Panc1 (cell line): Measurements from ENCODE around the gene MMP11. TPM values are rescaled to one million over a fixed set of nuclear protein-coding genes. Genes with fewer than 3 reads are reported as not detected.

Source experiments
- ATAC-seq: fragments of 200-7000 bp; cut with Tn5 transposase; 2 replicates; pipeline ENCODE4 v1.9.1; 2020; ENCODE audit warnings: mild to moderate bottlenecking, moderate library complexity
- BruUV-seq: library from RNA; stranded (reverse); fragments of 400-500 nt; replicated peaks from 2 replicates; lab custom pipeline; 2021; lab: Mats Ljungman, UMichigan
- CTCF ChIA-PET: fragments of 300-600 bp; sonication (Branson Sonifier 250); formaldehyde crosslinking; loops from one replicate; lab custom pipeline; 2022; ENCODE audit warnings: antibody characterized with exemption; lab: Charles Lee
- POLR2A ChIA-PET: fragments of 300-600 bp; sonication (Branson Sonifier 250); formaldehyde crosslinking; loops from one replicate; lab custom pipeline; 2022; ENCODE audit warnings: antibody characterized with exemption; lab: Charles Lee
- DNase-seq: peaks from one replicate; pipeline ENCODE4 v3.0.0-alpha.2; 2010; ENCODE audit warnings: low read depth, low spot score
- H3K27ac ChIP-seq: 2 replicates; pipeline ENCODE4 v1.5.1; 2011; ENCODE audit warnings: mild to moderate bottlenecking, low read length, inconsistent platforms
- H3K27me3 ChIP-seq: fragments of 200-500 bp; sonication (Bioruptor generic); 2 replicates; pipeline ENCODE4 v1.6.0; 2014; ENCODE audit warnings: low read length, inconsistent platforms; ENCODE audit not compliant: control insufficient read depth, insufficient read depth
- H3K36me3 ChIP-seq: fragments of 200-500 bp; sonication (Bioruptor generic); 2 replicates; pipeline ENCODE4 v1.5.1; 2014; ENCODE audit warnings: inconsistent platforms, mild to moderate bottlenecking, low read length, moderate library complexity; ENCODE audit not compliant: control insufficient read depth, insufficient read depth
- H3K4me1 ChIP-seq: 2 replicates; pipeline ENCODE4 v1.5.1; 2011; ENCODE audit warnings: inconsistent platforms, mild to moderate bottlenecking, low read length, moderate library complexity; ENCODE audit not compliant: control insufficient read depth, insufficient read depth
- H3K4me3 ChIP-seq, 2 experiments: 2 replicates each; pipeline ENCODE4 v1.5.1; 2011 to 2012; ENCODE audit warnings: low read depth in 2 of 2, low read length in 2 of 2, mild to moderate bottlenecking in 2 of 2, inconsistent platforms in 1 of 2, moderate library complexity in 1 of 2
- H3K9me3 ChIP-seq: fragments of 200-500 bp; sonication (Bioruptor generic); 2 replicates; pipeline ENCODE4 v1.5.1; 2014; ENCODE audit warnings: low read depth, mild to moderate bottlenecking, inconsistent platforms, low read length, moderate library complexity; ENCODE audit not compliant: control insufficient read depth, insufficient read depth
- POLR2AphosphoS5 ChIP-seq: IDR thresholded peaks from 2 replicates; pipeline ENCODE4 v1.6.1; 2012; ENCODE audit warnings: mild to moderate bottlenecking, low read depth, low read length, moderate library complexity
- REST ChIP-seq, 2 experiments: IDR thresholded peaks; 2 replicates each; pipeline ENCODE4 v1.6.1; 2011 to 2012; ENCODE audit warnings: low read depth in 2 of 2, control low read depth in 1 of 2, low read length in 1 of 2, mild to moderate bottlenecking in 1 of 2, moderate library complexity in 1 of 2; ENCODE audit not compliant: insufficient read depth in 1 of 2
- SIN3A ChIP-seq: IDR thresholded peaks from 2 replicates; pipeline ENCODE4 v1.6.1; 2012; ENCODE audit warnings: low read depth, mild to moderate bottlenecking, low read length, moderate library complexity, borderline replicate concordance; ENCODE audit not compliant: insufficient read depth
- TCF7L2 ChIP-seq: IDR thresholded peaks from 2 replicates; pipeline ENCODE4 v1.6.1; 2011; ENCODE audit warnings: mild to moderate bottlenecking, low read depth, low read length, inconsistent platforms
- in situ Hi-C: cut with HindIII; loops from 2 replicates; pipeline ENCODE4 v1.10.0; 2016; ENCODE audit warnings: low sequenced_read_pairs, low pct_unique_long_range_greater_than_20kb
- intact Hi-C: fragments of 100-400 bp; cut with micrococcal nuclease; formaldehyde crosslinking; loops from one replicate; pipeline ENCODE4 v1.10.0; 2022; ENCODE audit not compliant: unreplicated experiment
- total RNA-seq: library from RNA; stranded (reverse); gene quantifications from one replicate; pipeline ENCODE4 v1.2.1, GENCODE V29; 2021; ENCODE audit not compliant: unreplicated experiment
- TF ChIP-seq, protein P1 (sequence below): fragments of 450-650 bp; IDR thresholded peaks from 2 replicates; pipeline ENCODE4 v1.5.1; 2017; ENCODE audit warnings: mild to moderate bottlenecking

The MMP11 gene
- total RNA-seq, 1 experiment from 2014 or later, result 3.0 TPM

DNA sequence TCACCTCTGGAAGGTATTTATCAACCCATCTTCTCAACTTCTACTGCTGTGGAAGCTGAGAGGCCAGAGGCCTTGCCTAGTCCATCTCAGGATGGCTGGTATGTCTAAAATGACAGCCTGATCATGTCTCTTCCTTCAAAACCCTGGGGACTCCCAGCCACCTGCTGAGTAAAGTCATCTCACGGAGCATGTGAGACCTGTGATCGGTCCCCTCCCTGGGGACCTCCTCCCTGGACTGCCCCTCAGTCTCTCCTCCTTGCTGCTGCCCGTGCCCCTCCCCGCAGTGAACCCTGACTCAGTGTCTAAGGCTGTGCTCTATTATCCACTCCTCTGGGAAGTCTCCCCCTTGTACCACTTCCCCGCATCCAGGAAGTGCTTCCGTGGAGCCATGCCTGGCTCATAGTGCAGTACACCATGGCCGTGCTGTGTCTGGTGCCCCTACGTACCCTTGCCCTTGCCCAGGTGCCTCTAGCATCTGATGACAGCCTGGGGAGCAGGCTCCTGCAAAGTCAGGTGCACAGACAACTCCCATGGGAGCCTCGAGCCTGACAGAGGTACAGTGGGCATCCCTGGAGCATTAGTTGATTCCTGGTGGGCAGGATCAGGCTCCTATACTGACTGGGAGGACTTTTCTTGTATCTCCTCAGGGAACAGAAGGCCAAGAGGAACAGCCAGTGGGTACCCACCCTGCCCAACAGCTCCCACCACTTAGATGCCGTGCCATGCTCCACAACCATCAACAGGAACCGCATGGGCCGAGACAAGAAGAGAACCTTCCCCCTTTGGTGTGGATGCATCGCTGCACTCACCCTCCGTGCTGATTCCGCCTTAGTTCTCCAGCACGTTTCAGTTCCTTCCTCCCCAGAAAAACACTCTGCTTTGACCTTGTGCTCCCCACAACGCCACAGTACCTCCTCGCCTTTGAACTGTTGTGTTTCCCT is 27.9 kb downstream of the MMP11 start:
- Histone ChIP-seq H3K4me1 (no peaks in the 10 kb centered on the region), H3K27me3 (no peaks in the 10 kb centered on the region), H3K27ac (no peak overlapping the region), H3K9me3 (no peaks in the 10 kb centered on the region), H3K36me3 (peaks cover 4% of the 10 kb centered on the region; the same call in 1 of the 2 replicates), H3K4me3 (no peak overlapping the region)
- DNase-seq, result no peak
- no TSS peak for BruUV-seq
- ChIA-PET CTCF (no interaction called here), POLR2A (no interaction called here)
- no peak for TF ChIP-seq POLR2AphosphoS5
- intact Hi-C loops, result no loop called here
- in situ Hi-C loops, result no loop called here
- ATAC-seq, result no peak

GRCh38 chr22:23801238-23801821 is 28.7 kb downstream of the MMP11 start:
- DNase-seq (no peak), ATAC-seq (no peak)
- intact Hi-C loops (no loop called here), in situ Hi-C loops (no loop called here)
- ChIA-PET CTCF (interaction anchor here (0.6 kb wide), 1 partner anchor 60 kb away, joined by 10 read pairs; no protein-coding TSS in a partner anchor), POLR2A (no interaction called here)
- BruUV-seq, result no TSS peak
- no peak overlapping the region for H3K27ac ChIP-seq
- TF ChIP-seq TCF7L2 (no peak), POLR2AphosphoS5 (no peak), REST (IDR thresholded peaks at IDR 0.05; ENCODE audit: insufficient read depth in 1 of 2, low read depth in 2 of 2, low read length in 1 of 2) (no peak), SIN3A (no peak)
- TF ChIP-seq, protein P1, sequence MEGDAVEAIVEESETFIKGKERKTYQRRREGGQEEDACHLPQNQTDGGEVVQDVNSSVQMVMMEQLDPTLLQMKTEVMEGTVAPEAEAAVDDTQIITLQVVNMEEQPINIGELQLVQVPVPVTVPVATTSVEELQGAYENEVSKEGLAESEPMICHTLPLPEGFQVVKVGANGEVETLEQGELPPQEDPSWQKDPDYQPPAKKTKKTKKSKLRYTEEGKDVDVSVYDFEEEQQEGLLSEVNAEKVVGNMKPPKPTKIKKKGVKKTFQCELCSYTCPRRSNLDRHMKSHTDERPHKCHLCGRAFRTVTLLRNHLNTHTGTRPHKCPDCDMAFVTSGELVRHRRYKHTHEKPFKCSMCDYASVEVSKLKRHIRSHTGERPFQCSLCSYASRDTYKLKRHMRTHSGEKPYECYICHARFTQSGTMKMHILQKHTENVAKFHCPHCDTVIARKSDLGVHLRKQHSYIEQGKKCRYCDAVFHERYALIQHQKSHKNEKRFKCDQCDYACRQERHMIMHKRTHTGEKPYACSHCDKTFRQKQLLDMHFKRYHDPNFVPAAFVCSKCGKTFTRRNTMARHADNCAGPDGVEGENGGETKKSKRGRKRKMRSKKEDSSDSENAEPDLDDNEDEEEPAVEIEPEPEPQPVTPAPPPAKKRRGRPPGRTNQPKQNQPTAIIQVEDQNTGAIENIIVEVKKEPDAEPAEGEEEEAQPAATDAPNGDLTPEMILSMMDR, result no peak
- peaks cover 8% of the 10 kb centered on the region for H3K36me3 ChIP-seq
- no peak overlapping the region for H3K4me3 ChIP-seq
- no peaks in the 10 kb centered on the region for H3K9me3 ChIP-seq
- H3K27me3 ChIP-seq, result no peaks in the 10 kb centered on the region
- H3K4me1 ChIP-seq, result no peaks in the 10 kb centered on the region
